ENCODE results near the gene CCL18.
"Not testable (repeated sequence)": the region's sequence is repeated elsewhere in the genome, so short reads cannot be mapped to it uniquely, and the experiment has no call there.

CCL18 gene

DNA sequence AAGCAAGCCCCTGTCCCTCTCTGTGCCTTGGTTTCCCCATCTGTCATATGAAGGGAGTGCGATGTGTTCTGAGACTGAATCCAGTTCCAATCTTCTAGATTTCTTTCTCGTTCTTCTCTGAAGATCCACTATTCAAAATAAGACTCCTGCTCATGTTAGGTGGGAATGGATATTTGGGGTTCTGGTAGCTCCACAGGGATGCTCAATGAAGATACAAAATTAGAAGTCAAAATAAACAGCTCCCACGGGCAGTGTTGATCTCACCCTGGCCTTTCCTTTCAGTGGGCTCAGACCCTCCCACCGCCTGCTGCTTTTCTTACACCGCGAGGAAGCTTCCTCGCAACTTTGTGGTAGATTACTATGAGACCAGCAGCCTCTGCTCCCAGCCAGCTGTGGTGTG, 40.2 kb downstream of the CCL18 start:
- DNase-seq (ENCODE audit: low spot score), result not testable (repeated sequence)

DNA sequence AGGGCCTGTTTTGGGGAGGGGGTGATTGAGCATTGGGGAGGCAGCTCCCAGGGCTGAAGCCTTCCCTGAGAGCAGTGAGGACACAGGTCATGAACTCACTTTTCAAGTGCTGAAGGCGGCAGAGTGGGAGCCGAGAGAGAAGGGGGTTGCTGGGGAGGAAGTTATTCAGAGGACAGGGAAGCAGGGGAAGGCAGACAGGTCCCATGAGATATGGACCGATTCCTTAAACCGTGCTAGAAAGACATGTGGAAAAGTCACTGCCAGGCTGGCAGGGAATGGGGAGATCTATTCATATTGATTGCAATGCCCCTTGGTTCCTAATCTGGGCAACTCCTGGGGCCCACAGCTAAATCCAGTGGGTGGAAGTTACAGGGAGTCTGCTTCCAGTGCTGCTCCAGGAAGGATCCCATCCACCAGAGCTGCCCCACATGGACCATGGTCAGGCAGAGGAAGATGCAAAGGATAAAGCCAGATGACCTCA, 40.7 kb downstream of the CCL18 start:
- DNase-seq (ENCODE audit: low spot score), result no peak

DNA sequence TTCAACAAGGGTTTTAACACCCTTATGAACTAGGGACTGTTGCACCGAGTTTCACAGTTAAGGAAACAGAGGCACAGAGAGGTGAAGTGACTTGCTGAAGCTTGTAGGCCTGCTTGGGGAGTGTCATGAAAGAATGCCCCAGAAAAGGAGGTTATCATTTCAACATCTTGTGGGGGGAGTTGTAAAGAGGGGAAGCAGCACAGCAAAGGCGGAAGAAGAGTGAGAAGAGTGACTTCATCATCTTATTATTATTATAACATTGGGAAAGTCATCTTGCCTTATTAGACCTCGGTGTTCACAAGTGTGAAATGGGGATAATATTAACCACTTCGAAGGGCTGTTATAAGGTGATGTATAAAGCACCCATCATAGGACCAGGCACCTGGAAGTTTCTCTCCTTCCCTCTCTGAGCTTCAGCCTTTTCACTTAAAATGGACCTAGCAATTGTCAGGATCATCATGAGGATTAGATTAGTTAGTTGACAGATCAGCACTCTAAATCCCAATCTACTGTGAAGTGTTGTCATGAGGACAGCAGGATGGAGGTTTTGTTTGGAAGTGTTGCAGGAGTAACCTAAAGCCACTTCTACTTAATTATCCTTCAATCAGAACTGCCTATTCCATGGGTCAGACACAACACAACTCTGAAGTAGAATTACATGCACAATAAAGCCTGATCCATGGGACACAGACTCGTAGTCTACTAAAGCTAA, 41.9 kb downstream of the CCL18 start:
- no peak for DNase-seq (ENCODE audit: low spot score)

DNA sequence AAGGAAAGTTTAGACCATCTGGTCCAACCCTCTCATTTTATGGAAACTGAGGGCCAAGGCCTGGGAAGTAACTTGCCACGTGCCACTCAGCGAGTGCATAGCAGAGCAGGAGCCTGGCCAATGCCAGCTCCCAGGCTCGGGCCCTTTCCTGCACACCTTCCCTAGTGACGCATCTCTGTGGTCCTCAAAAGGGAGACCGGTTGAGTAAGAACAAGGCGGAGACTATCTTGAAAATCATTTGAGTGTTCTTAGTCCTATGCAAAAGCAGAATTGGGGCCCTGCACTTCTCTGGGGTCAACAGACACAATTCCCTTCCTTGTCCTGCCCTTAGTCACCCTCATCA, 42.4 kb downstream of the CCL18 start:
- no peak for DNase-seq (ENCODE audit: low spot score)

DNA sequence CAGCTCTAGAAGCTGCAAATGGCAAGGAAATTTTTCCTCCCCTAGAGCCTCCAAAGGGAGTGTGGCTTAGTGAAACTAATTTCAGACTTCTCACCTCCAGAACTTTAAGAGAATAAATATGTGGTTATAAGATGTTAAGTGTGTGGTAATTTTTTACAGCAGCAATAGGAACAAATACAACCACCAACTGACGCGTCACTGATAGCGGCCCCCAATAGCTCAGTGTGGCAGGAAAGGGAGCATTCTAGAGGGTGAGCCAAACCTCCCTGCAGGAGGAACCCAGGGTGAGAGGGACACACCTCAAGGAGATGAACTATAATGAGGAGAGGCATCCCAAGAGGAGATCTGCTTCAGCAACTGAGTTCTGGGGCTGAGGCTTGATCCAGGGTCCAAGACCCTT, 43.6 kb downstream of the CCL18 start:
- DNase-seq (ENCODE audit: low spot score), result no peak

DNA sequence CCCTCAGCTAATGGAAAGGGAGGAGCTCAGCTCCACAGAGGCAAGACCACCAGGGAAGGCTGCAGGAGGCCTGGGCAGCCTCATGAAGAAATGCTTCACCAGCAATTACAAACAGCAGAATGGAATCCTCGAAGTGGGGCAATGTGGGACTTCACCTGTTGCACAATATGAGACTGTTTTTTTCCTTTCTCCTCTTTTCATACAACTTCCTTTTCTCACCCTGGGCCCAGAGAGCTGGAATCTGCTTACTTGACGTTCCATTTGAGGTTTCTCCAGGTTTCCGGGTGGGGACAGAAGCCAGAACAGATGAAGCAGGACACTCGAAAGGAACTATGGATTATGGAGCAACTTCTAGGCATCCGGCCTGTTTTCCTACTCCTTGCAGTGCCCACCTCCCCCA, 44.2 kb downstream of the CCL18 start:
- not testable (repeated sequence) for DNase-seq (ENCODE audit: low spot score)

DNA sequence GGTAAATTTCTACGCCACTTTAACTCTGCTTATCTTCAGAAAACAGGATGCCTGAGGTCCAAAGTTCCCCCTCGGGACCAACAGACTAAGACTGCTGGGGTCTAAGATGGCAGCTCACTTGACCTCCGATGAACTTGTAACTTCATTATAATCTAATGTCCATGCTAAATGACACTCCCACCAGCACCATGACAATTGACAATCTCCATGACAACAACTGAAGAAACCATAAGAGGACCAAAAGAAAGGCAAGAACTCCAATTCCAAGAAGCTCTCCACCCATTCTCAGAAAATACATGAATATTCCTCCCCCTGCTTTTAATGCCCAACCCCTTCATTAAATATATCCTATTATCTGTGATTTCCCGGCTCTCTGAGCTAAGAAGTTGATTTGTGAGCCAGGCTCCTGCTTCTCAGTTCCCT, 47.0 kb downstream of the CCL18 start:
- no peak for DNase-seq (ENCODE audit: low spot score)

DNA sequence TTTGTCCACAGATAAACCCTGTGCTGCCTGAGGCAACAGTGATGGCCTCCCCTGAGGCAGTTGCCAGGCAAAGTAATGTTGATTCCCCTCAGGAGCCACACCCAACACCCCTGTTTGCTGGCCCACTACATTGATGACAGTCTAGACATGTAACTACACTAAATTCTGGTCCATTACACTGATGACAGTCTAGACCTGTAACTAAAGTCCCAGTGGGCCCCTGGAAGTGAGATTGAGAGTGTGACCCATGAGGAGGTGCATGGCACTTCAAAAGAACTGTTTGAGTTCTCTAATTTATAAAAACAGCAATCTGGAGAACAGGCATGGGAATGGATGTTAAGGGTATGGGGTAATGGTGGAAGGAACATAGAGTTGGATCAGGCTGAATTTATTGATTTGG, 48.5 kb downstream of the CCL18 start:
- no peak for DNase-seq (ENCODE audit: low spot score)

DNA sequence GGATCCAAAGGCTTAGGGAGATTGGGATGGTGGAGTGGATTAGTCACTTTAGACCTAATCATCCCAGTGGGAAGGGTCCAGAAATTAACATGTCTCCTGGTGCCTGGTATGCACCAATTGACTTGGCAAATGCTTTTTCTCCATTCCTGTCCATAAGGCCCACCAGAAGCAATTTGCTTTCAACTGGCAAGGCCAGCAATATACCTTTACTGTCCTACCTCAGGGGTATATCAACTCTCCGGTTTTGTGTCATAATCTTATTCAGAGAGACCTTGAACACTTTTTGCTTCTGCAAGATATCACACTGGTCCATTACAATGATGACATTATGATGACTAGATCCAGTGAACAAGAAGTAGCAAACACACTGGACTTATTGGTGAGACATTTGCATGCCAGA, 49.1 kb downstream of the CCL18 start:
- not testable (repeated sequence) for DNase-seq (ENCODE audit: low spot score)

DNA sequence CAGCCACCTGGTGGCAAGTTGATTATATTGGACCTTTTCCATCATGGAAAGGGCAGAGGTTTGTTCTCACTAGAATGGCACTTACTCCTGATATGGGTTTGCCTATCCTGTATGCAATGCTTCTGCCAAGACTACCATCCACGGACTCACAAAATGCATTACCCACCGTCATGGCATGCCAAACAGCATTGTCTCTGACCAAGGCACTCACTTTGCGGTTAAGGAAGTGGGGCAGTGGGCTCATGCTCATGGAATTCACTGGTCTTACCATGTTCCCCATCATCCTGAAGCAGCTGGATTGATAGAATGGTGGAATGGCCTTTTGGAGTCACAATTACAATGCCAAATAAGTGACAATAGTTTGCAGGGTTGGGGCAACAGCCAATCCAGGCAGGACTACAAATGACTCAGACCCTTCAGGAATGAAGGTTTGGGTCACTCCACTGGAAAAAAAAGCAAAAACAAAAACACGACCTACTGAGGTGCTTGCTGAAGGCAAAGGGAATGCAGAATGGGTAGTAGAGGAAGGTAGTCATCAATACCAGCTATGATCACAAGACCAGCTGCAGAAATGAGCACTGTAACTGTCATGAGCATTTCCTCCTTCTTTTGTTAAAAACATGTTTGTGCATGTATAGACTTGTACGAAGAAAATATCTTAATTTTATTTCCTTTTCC, 51.0 kb downstream of the CCL18 start:
- DNase-seq (ENCODE audit: low spot score), result not testable (repeated sequence)

DNA sequence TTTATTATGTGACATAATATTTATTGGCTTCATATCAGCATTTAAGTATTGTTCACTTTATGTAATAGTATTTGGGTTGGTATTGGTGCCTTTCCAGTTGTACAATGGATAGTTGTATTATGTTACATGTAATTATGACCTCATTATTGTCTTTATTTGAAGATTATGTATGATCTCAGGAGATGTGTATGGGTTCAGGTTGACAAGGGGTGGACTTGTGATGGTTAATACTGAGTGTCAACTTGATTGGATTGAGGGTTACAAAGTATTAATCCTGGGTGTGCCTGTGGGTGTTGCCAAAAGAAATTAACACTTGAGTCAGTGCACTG, 51.5 kb downstream of the CCL18 start:
- not testable (repeated sequence) for DNase-seq (ENCODE audit: low spot score)

DNA sequence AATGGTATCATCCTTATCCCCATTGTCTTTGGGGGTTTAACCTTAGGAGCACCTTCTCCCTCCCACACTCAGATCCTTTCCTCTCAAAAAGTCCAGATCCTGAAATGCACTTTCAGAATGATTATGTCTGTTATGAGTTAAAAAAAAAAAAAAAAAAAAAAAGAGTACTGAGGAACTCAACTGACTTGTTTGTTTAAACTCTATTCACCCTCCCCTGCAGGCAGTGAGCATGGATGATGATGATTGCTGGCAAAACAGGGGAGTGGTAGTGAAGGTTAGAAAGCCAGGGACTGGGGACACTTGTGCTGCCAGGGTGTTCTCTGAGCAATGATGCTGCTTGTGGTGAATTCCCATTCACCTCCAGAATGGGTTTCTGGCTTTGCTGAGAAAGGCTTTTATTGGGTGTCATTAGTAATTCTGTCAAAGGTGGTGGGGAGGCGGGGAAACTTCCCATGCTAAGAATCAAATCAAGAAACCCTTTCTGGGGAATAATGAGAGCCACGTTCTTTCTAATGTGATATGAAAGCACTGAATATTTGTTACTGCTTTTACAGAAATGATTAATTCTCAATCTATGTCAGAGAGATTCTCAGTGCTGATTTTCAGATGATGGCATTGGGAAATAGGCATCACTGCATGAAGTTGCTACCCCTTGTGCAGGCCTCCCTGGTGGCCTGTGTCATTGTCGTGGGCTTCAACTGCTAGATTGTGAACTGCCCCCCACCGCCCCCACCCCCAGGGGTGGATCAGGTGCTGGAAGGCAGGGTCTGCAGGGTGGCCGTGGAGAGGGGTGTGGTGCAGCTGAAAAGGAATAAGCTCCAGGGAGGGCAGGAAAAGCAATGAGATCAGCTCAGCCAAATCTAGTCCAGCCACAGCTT, 53.7 kb downstream of the CCL18 start:
- no peak for DNase-seq (ENCODE audit: low spot score)

DNA sequence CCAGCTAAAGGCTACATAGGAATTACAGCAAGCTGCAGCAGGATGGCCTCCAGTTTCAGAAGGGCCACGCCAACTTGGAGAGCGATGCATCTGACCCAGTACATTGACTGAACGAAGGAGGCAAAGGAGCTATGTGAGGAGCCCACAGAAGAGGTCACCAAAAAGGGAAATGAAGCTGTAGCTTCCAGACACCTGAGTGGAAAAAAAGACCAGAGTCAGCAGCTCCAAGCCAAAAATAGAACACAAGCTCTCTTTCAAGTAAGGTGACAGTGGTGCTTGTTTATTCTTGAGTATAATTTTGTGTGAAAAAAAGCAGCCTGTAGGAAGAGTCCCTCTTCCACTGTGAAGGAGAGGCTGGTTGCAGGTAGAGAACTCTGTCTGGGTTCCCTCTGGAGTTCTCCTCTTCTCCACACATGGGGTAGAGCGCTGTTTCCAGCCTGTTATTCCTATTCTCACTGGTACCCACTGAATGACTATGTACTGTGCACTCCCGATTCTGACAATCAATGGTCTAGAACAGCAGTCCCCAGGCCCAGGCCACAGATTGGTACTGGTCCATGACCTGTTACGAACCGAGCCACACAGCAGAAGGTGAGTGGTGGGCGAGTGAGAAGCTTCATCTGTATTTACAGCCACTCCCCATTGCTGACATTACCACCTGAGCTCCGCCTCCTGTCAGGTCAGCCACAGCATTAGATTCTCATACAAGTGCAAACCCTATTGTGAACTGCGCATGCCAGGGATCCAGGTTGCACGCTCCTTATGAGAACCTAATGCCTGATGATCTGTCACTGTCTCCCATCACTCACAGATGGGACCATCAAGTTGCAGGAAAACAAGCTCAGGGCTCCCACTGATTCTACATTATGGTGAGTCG, 54.6 kb downstream of the CCL18 start:
- no peak for DNase-seq (ENCODE audit: low spot score)

DNA sequence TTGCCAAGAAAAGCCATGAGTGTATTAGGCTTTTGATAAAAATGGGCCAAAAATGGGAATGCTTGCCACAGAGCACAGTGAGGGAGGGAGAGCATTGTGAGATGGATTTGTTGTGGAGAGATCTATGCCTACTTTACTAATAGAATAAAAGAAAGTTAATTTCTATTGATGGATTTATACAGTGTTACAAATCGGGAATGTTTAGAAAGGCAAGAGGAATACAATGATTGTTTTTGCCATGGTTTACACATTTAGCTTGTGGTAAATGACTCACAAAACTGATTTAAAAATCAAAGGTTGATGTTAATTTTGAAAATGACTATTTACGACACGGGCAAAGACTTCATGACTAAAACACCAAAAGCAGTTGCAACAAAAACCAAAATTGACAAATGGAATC, 56.1 kb downstream of the CCL18 start:
- DNase-seq (ENCODE audit: low spot score), result no peak

DNA sequence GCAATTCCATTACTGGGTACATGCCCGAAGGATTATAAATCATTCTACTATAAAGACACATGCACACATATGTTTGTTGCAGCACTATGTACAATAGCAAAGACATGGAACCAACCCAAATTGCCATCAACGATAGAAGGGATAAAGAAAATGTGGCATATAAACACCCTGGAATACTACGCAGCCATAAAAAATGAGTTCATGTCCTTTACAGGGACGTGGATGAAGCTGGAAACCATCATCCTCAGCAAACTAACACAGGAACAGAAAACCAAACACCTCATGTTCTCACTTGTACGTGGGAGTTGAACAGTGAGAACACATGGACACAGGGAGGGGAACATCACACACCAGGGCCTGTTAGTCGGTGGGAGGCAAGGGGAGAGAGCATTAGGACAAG, 57.0 kb downstream of the CCL18 start:
- DNase-seq (ENCODE audit: low spot score), result not testable (repeated sequence)

Measured in pons (tissue), 1 donor.